Nephron progenitor cell (in vitro differentiated cells): ENCODE results near the gene MAPK7.

ENCODE experiments used
- DNase-seq: peaks from one replicate; pipeline ENCODE4 v3.0.0; 2021
- H3K27ac Mint-ChIP-seq: 2 replicates; pipeline ENCODE4 v1.8.0; 2021; ENCODE audit warnings: mild to moderate bottlenecking, moderate library complexity, mixed read lengths
- H3K27me3 Mint-ChIP-seq: 2 replicates; pipeline ENCODE4 v1.8.0; 2021; ENCODE audit warnings: mild to moderate bottlenecking, low read depth, mixed read lengths; ENCODE audit not compliant: poor library complexity
- H3K36me3 Mint-ChIP-seq: 2 replicates; pipeline ENCODE4 v1.8.0; 2021; ENCODE audit warnings: low read depth, mixed read lengths
- H3K4me1 Mint-ChIP-seq: 2 replicates; pipeline ENCODE4 v1.8.0; 2021; ENCODE audit warnings: mixed read lengths
- H3K4me3 Mint-ChIP-seq: 2 replicates; pipeline ENCODE4 v1.8.0; 2021; ENCODE audit warnings: mild to moderate bottlenecking, moderate library complexity, mixed read lengths
- H3K9me3 Mint-ChIP-seq: 2 replicates; pipeline ENCODE4 v1.8.0; 2021; ENCODE audit warnings: mild to moderate bottlenecking, moderate library complexity, mixed read lengths
- CTCF ChIP-seq: fragments of 200-600 bp; sonication (generic); IDR thresholded peaks from 2 replicates; pipeline ENCODE4 v1.5.0; 2021; ENCODE audit warnings: antibody characterized with exemption

MAPK7 gene

GRCh38 chr17:19388791-19389785 lies 10.8 kb downstream of the MAPK7 start:
- no peak overlapping the region for H3K27ac Mint-ChIP-seq
- H3K4me3 Mint-ChIP-seq, result no peak overlapping the region
- peaks cover 69% of the 10 kb centered on the region for H3K4me1 Mint-ChIP-seq
- H3K36me3 Mint-ChIP-seq, result peaks cover 9% of the 10 kb centered on the region
- DNase-seq, result no peak
- TF ChIP-seq CTCF, result no peak
- H3K9me3 Mint-ChIP-seq, result no peaks in the 10 kb centered on the region
- H3K27me3 Mint-ChIP-seq, result no peaks in the 10 kb centered on the region

GRCh38 chr17:19390951-19391350 lies 12.7 kb downstream of the MAPK7 start:
- no peaks in the 10 kb centered on the region for H3K9me3 Mint-ChIP-seq
- no peaks in the 10 kb centered on the region for H3K27me3 Mint-ChIP-seq
- no peak overlapping the region for H3K27ac Mint-ChIP-seq
- H3K36me3 Mint-ChIP-seq, result no peaks in the 10 kb centered on the region
- no peak overlapping the region for H3K4me3 Mint-ChIP-seq
- H3K4me1 Mint-ChIP-seq, result peaks cover 56% of the 10 kb centered on the region
- TF ChIP-seq CTCF, result no peak
- no peak for DNase-seq

- DNase-seq, result no peak
- H3K4me1 Mint-ChIP-seq, result peaks cover 54% of the 10 kb centered on the region
- no peaks in the 10 kb centered on the region for H3K9me3 Mint-ChIP-seq
- no peaks in the 10 kb centered on the region for H3K27me3 Mint-ChIP-seq
- no peaks in the 10 kb centered on the region for H3K36me3 Mint-ChIP-seq
- H3K27ac Mint-ChIP-seq, result no peak overlapping the region
- no peak for TF ChIP-seq CTCF
- no peak overlapping the region for H3K4me3 Mint-ChIP-seq
Measured at GRCh38 chr17:19391432-19391831, 13.1 kb downstream of the MAPK7 start.

- Mint-ChIP-seq H3K36me3 (no peaks in the 10 kb centered on the region), H3K9me3 (no peaks in the 10 kb centered on the region), H3K4me1 (peaks cover 51% of the 10 kb centered on the region), H3K27me3 (no peaks in the 10 kb centered on the region), H3K4me3 (no peak overlapping the region), H3K27ac (no peak overlapping the region)
- no peak for TF ChIP-seq CTCF
- no peak for DNase-seq
Measured at GRCh38 chr17:19392303-19392702, 14.0 kb downstream of the MAPK7 start.

- H3K9me3 Mint-ChIP-seq, result no peaks in the 10 kb centered on the region
- TF ChIP-seq CTCF, result no peak
- H3K4me1 Mint-ChIP-seq, result peaks cover 22% of the 10 kb centered on the region
- no peaks in the 10 kb centered on the region for H3K36me3 Mint-ChIP-seq
- H3K27ac Mint-ChIP-seq, result peak overlapping the region; percentile 3
- H3K27me3 Mint-ChIP-seq, result no peaks in the 10 kb centered on the region
- no peak overlapping the region for H3K4me3 Mint-ChIP-seq
- DNase-seq, result no peak
Measured at GRCh38 chr17:19397556-19398041, 19.3 kb downstream of the MAPK7 start.
